Type B pancreatic cell (in vitro differentiated cells): ENCODE results near the gene DHDDS. TPM values are rescaled to one million over a fixed set of nuclear protein-coding genes. Genes with fewer than 3 reads are reported as not detected.

Experiments used
- DNase-seq: peaks from one replicate; pipeline ENCODE4 v3.0.0; 2021; ENCODE audit warnings: mixed read lengths; ENCODE audit not compliant: unreplicated experiment; ENCODE audit errors: extremely low spot score
- H3K27ac Mint-ChIP-seq: 2 replicates; pipeline ENCODE4 v1.8.0; 2021; ENCODE audit warnings: mild to moderate bottlenecking, mixed read lengths
- H3K27me3 Mint-ChIP-seq: 2 replicates; pipeline ENCODE4 v1.8.0; 2021; ENCODE audit warnings: mixed read lengths
- H3K36me3 Mint-ChIP-seq: 2 replicates; pipeline ENCODE4 v1.8.0; 2021; ENCODE audit warnings: mixed read lengths
- H3K4me1 Mint-ChIP-seq: one replicate; pipeline ENCODE4 v1.8.0; 2021; ENCODE audit warnings: mixed read lengths; ENCODE audit not compliant: unreplicated experiment
- H3K4me3 Mint-ChIP-seq: 2 replicates; pipeline ENCODE4 v1.8.0; 2021; ENCODE audit warnings: mild to moderate bottlenecking, mixed read lengths
- H3K9me3 Mint-ChIP-seq: 2 replicates; pipeline ENCODE4 v1.8.0; 2021; ENCODE audit warnings: mixed read lengths
- CTCF ChIP-seq: fragments of 200-600 bp; sonication (generic); conservative IDR thresholded peaks from 2 replicates; pipeline ENCODE4 v1.5.0; 2021; ENCODE audit warnings: antibody characterized with exemption, mild to moderate bottlenecking
- total RNA-seq: library from RNA; stranded (reverse); gene quantifications from 2 replicates; pipeline ENCODE4 v1.2.1, GENCODE V29; 2021; ENCODE audit warnings: low replicate concordance

Gene DHDDS
- total RNA-seq, 1 donor from 2014 or later = 46.5 TPM

- Mint-ChIP-seq H3K4me3 (no peak overlapping the region), H3K27me3 (peaks cover 12% of the 10 kb centered on the region)
- TF ChIP-seq CTCF = no peak
Measured at GRCh38 chr1:26403656-26404055, 28.5 kb upstream of the DHDDS start.

GRCh38 chr1:26404641-26405040, 27.5 kb upstream of the DHDDS start:
- H3K9me3 Mint-ChIP-seq = no peaks in the 10 kb centered on the region
- DNase-seq = no peak
- no peak overlapping the region for H3K27ac Mint-ChIP-seq
- peaks cover 12% of the 10 kb centered on the region for H3K4me1 Mint-ChIP-seq
- H3K36me3 Mint-ChIP-seq = no peaks in the 10 kb centered on the region
- peaks cover 22% of the 10 kb centered on the region for H3K27me3 Mint-ChIP-seq
- no peak overlapping the region for H3K4me3 Mint-ChIP-seq
- no peak for TF ChIP-seq CTCF

More at GRCh38 chr1:26403656-26404055, 28.5 kb upstream of the DHDDS start:
- H3K9me3 Mint-ChIP-seq = no peaks in the 10 kb centered on the region
- DNase-seq = no peak
- H3K27ac Mint-ChIP-seq = no peak overlapping the region
- H3K36me3 Mint-ChIP-seq = no peaks in the 10 kb centered on the region
- peaks cover 3% of the 10 kb centered on the region for H3K4me1 Mint-ChIP-seq

- H3K4me3 Mint-ChIP-seq = no peak overlapping the region
- TF ChIP-seq CTCF = no peak
- no peak overlapping the region for H3K27ac Mint-ChIP-seq
- H3K36me3 Mint-ChIP-seq = no peaks in the 10 kb centered on the region
- peaks cover 26% of the 10 kb centered on the region for H3K27me3 Mint-ChIP-seq
- DNase-seq = no peak
- peaks cover 14% of the 10 kb centered on the region for H3K4me1 Mint-ChIP-seq
- no peaks in the 10 kb centered on the region for H3K9me3 Mint-ChIP-seq
Measured at GRCh38 chr1:26405281-26405915, 26.7 kb upstream of the DHDDS start.

GRCh38 chr1:26408604-26409003, 23.5 kb upstream of the DHDDS start:
- TF ChIP-seq CTCF = no peak
- H3K27me3 Mint-ChIP-seq = peaks cover 52% of the 10 kb centered on the region
- peak overlapping the region; percentile 83 for H3K4me3 Mint-ChIP-seq
- H3K27ac Mint-ChIP-seq = no peak overlapping the region
- no peaks in the 10 kb centered on the region for H3K36me3 Mint-ChIP-seq
- peaks cover 29% of the 10 kb centered on the region for H3K4me1 Mint-ChIP-seq
- DNase-seq = peak; percentile 90
- no peaks in the 10 kb centered on the region for H3K9me3 Mint-ChIP-seq

GRCh38 chr1:26409191-26409807, 22.8 kb upstream of the DHDDS start:
- no peak overlapping the region for H3K27ac Mint-ChIP-seq
- peaks cover 29% of the 10 kb centered on the region for H3K4me1 Mint-ChIP-seq
- H3K27me3 Mint-ChIP-seq = peaks cover 50% of the 10 kb centered on the region
- H3K9me3 Mint-ChIP-seq = no peaks in the 10 kb centered on the region
- H3K4me3 Mint-ChIP-seq = peak overlapping the region; percentile 83
- H3K36me3 Mint-ChIP-seq = no peaks in the 10 kb centered on the region
- TF ChIP-seq CTCF = no peak
- no peak for DNase-seq
